Endothelial cell of umbilical vein (primary cell): ENCODE measurements around the gene CD80. TPM values are rescaled to one million over a fixed set of nuclear protein-coding genes. Genes with fewer than 3 reads are reported as not detected.

Experiments used
- BruUV-seq: library from RNA; stranded (reverse); fragments of 400-500 nt; replicated peaks from 2 replicates; lab custom pipeline; 2021; lab: Mats Ljungman, UMichigan
- CTCF ChIA-PET: fragments of 300-600, 350-600 bp; sonication (Branson Sonifier 250); formaldehyde crosslinking; loops from one replicate; lab custom pipeline; 2021; ENCODE audit warnings: antibody characterized with exemption, inconsistent platforms; lab: Charles Lee
- POLR2A ChIA-PET: fragments of 300-600, 350-600 bp; sonication (Branson Sonifier 250); formaldehyde crosslinking; loops from one replicate; lab custom pipeline; 2021; ENCODE audit warnings: antibody characterized with exemption, inconsistent platforms; lab: Charles Lee
- DNase-seq: peaks from one replicate; pipeline ENCODE4 v3.0.0-alpha.2; 2011; ENCODE audit warnings: low read depth, low spot score
- FAIRE-seq: peaks from 2 replicates; lab custom pipeline; 2011; peaks lifted over from hg19 to GRCh38; lab: Jason Lieb, UNC
- H2AFZ ChIP-seq: 2 replicates; pipeline ENCODE4 v1.6.0; 2012; ENCODE audit warnings: low read depth, low read length, control low read depth, inconsistent platforms
- H3K27ac ChIP-seq: 2 replicates; pipeline ENCODE4 v1.5.1; 2011; ENCODE audit warnings: low read depth, mild to moderate bottlenecking, control low read depth, low read length, moderate library complexity; ENCODE audit not compliant: insufficient read depth
- H3K27me3 ChIP-seq, 2 experiments: 2 replicates each; pipeline versions ENCODE4 v1.6.0 to v1.6.1; 2011; ENCODE audit warnings: low read length in 2 of 2, mixed read lengths in 1 of 2; ENCODE audit not compliant: control insufficient read depth in 2 of 2, insufficient read depth in 2 of 2
- H3K36me3 ChIP-seq, 2 experiments: 2 replicates in 1 of 2; 3 replicates in 1 of 2; pipeline ENCODE4 v1.5.1; 2011; ENCODE audit warnings: low read length in 2 of 2, mild to moderate bottlenecking in 1 of 2, moderate library complexity in 1 of 2; ENCODE audit not compliant: control insufficient read depth in 2 of 2, insufficient read depth in 2 of 2; ENCODE audit errors: extremely low read depth in 1 of 2
- H3K4me1 ChIP-seq: 3 replicates; pipeline ENCODE4 v1.5.1; 2011; ENCODE audit warnings: mild to moderate bottlenecking, low read length; ENCODE audit not compliant: control insufficient read depth, insufficient read depth; ENCODE audit errors: extremely low read depth
- H3K4me2 ChIP-seq: 2 replicates; pipeline ENCODE4 v1.6.1; 2011; ENCODE audit warnings: low read length, control low read depth, mixed read lengths; ENCODE audit not compliant: insufficient read depth
- H3K4me3 ChIP-seq, 3 experiments: fragments of 200-600 bp in 1 of 3; sonication (generic), shearing (Covaris generic) in 1 of 3; replicated peaks in 1 of 3; 2 replicates each; pipeline ENCODE4 v1.5.1; 2011 to 2016; ENCODE audit warnings: control low read depth in 3 of 3, low read length in 3 of 3, mild to moderate bottlenecking in 2 of 3, inconsistent platforms in 1 of 3, low read depth in 1 of 3, moderate library complexity in 1 of 3; ENCODE audit not compliant: insufficient read depth in 1 of 3
- H3K79me2 ChIP-seq: 2 replicates; pipeline ENCODE4 v1.6.0; 2012; ENCODE audit warnings: low read length, inconsistent platforms; ENCODE audit not compliant: control insufficient read depth, insufficient read depth
- H3K9ac ChIP-seq: replicated peaks from 2 replicates; pipeline ENCODE3; 2011; ENCODE audit warnings: low read length, control low read depth; ENCODE audit not compliant: insufficient read depth; ENCODE audit errors: extremely low read depth
- H3K9me1 ChIP-seq: replicated peaks from 3 replicates; pipeline ENCODE4 v1.6.0; 2011; ENCODE audit warnings: mild to moderate bottlenecking, low read length; ENCODE audit not compliant: control insufficient read depth, insufficient read depth; ENCODE audit errors: extremely low read depth
- H3K9me3 ChIP-seq: replicated peaks from 2 replicates; pipeline ENCODE4 v1.5.1; 2012; ENCODE audit warnings: low read length, inconsistent platforms; ENCODE audit not compliant: control insufficient read depth, insufficient read depth
- H4K20me1 ChIP-seq: replicated peaks from 2 replicates; pipeline ENCODE3; 2011; ENCODE audit warnings: mild to moderate bottlenecking, low read length; ENCODE audit not compliant: control insufficient read depth, insufficient read depth; ENCODE audit errors: extremely low read depth
- CTCF ChIP-seq, 2 donors: IDR thresholded peaks; 1 replicate in 1 of 2; 2 replicates in 1 of 2; pipeline ENCODE4 v1.5.1; 2011; ENCODE audit warnings: low read length in 2 of 2, mild to moderate bottlenecking in 2 of 2, moderate library complexity in 2 of 2, control low read depth in 1 of 2, inconsistent platforms in 1 of 2, low read depth in 1 of 2; ENCODE audit not compliant: insufficient read depth in 1 of 2; ENCODE audit errors: extremely low read depth in 1 of 2
- EZH2 ChIP-seq: IDR thresholded peaks from 2 replicates; pipeline ENCODE4 v1.6.1; 2012; ENCODE audit warnings: borderline replicate concordance, low read depth, mild to moderate bottlenecking, moderate library complexity, low read length, inconsistent platforms; ENCODE audit not compliant: severe bottlenecking
- FOS ChIP-seq: IDR thresholded peaks from 2 replicates; pipeline ENCODE4 v1.6.1; 2011; ENCODE audit warnings: mild to moderate bottlenecking, low read length, moderate library complexity, borderline replicate concordance; ENCODE audit not compliant: insufficient read depth
- GATA2 ChIP-seq: IDR thresholded peaks from 2 replicates; pipeline ENCODE4 v1.7.0; 2011; ENCODE audit warnings: low read depth, mild to moderate bottlenecking, moderate library complexity, mixed read lengths, low read length; ENCODE audit not compliant: insufficient read length, insufficient read depth
- JUN ChIP-seq: IDR thresholded peaks from 2 replicates; pipeline ENCODE4 v1.6.1; 2011; ENCODE audit warnings: borderline replicate concordance, low read depth; ENCODE audit not compliant: insufficient read length, insufficient read depth
- MAX ChIP-seq: IDR thresholded peaks from 2 replicates; pipeline ENCODE4 v1.6.1; 2011; ENCODE audit not compliant: insufficient read depth, insufficient read length
- MYC ChIP-seq: IDR thresholded peaks from one replicate; pipeline ENCODE4 v1.6.1; 2011; ENCODE audit warnings: mild to moderate bottlenecking, low read depth, low read length
- POLR2A ChIP-seq: IDR thresholded peaks from 2 replicates; pipeline ENCODE4 v1.6.1; 2012; ENCODE audit warnings: low read depth, mild to moderate bottlenecking, control low read depth, low read length
- POLR2AphosphoS5 ChIP-seq: IDR thresholded peaks from 2 replicates; pipeline ENCODE4 v1.6.1; 2012; ENCODE audit warnings: low read depth, mild to moderate bottlenecking, control low read depth, low read length, moderate library complexity; ENCODE audit not compliant: insufficient read depth
- dilution Hi-C: fragments of 300-500 bp; cut with MboI; formaldehyde crosslinking; loops from one replicate; pipeline ENCODE4 v1.15.0; 2019; ENCODE audit warnings: low sequenced_read_pairs; ENCODE audit not compliant: extremely low pct_ligation_motif_present
- intact Hi-C: fragments of 100-400 bp; cut with micrococcal nuclease; formaldehyde crosslinking; loops from one replicate; pipeline ENCODE4 v1.10.0; 2022
- polyA plus RNA-seq, 4 experiments: library from polyadenylated mRNA; depleted of rRNA in 3 of 4; stranded (reverse) in 3 of 4; unstranded in 1 of 4; fragments of >200 nt; gene quantifications; 2 replicates each; pipeline versions ENCODE4 v1.2.1 to v1.2.3, GENCODE V29; 2011 to 2012; ENCODE audit warnings: missing spikeins in 1 of 4
- total RNA-seq: library from RNA; stranded (reverse); gene quantifications from 2 replicates; pipeline ENCODE4 v1.2.3, GENCODE V29; 2021

CD80 gene
- total and polyA plus RNA-seq, 2 donors (not counting 3 experiments of a cell fraction or from before 2014, with no cell fraction given), result not detected

- no peaks in the 10 kb centered on the region for H3K9me1 ChIP-seq
- no peaks in the 10 kb centered on the region for H4K20me1 ChIP-seq
- TF ChIP-seq GATA2 (no peak), EZH2 (no peak), FOS (no peak), MYC (no peak), POLR2AphosphoS5 (no peak), CTCF (IDR thresholded peaks at IDR 0.05; ENCODE audit: extremely low read depth in 1 of 2, insufficient read depth in 1 of 2, low read depth in 1 of 2, low read length in 2 of 2) (no peak), POLR2A (no peak), JUN (no peak), MAX (no peak)
- no peak overlapping the region for H3K9ac ChIP-seq
- H3K4me3 ChIP-seq, result peak overlapping the region in 1 of 3 experiments; percentile 83
- H3K27ac ChIP-seq, result peak overlapping the region; percentile 3
- intact Hi-C loops (no loop called here), dilution Hi-C loops (no loop called here)
- H3K79me2 ChIP-seq, result peaks cover 15% of the 10 kb centered on the region
- BruUV-seq, result no TSS peak
- peaks cover 26% of the 10 kb centered on the region for H3K4me1 ChIP-seq
- POLR2A ChIA-PET, result no interaction called here
- peak; percentile 46 for DNase-seq
- no peak overlapping the region for H2AFZ ChIP-seq
- peak overlapping the region; percentile 67 for H3K4me2 ChIP-seq
- CTCF ChIA-PET, result interaction anchor here (1.4 to 1.6 kb wide), 2 partner anchors 58 to 175 kb away, joined by 3 to 4 read pairs; partner anchors contain the start of gene CD80
- peaks cover 0 to 8% of the 10 kb centered on the region in 2 experiments for H3K36me3 ChIP-seq
- no peaks in the 10 kb centered on the region for H3K27me3 ChIP-seq
- no peak for FAIRE-seq
- no peaks in the 10 kb centered on the region for H3K9me3 ChIP-seq
Observed at GRCh38 chr3:119500901-119501300, 58.5 kb downstream of the CD80 start.
